Fibroblast of skin of left biceps (primary cell): ENCODE results near the gene APBA2.
"Not testable (repeated sequence)": the region's sequence is repeated elsewhere in the genome, so short reads cannot be mapped to it uniquely, and the experiment has no call there.

Experiments used
- DNase-seq, 2 experiments: peaks; one replicate each; pipeline ENCODE4 v3.0.0-alpha.2; 2013; ENCODE audit warnings: low read depth in 2 of 2

Gene APBA2

GRCh38 chr15:29086891-29087290, 201.1 kb downstream of the APBA2 start:
- no peak for DNase-seq

GRCh38 chr15:29087521-29088285, 201.9 kb downstream of the APBA2 start:
- DNase-seq = no peak

GRCh38 chr15:29088666-29089065, 202.9 kb downstream of the APBA2 start:
- no peak for DNase-seq

- DNase-seq = no peak
Observed at GRCh38 chr15:29089731-29090616, 204.2 kb downstream of the APBA2 start.

- no peak for DNase-seq
Observed at GRCh38 chr15:29090617-29091466, 205.1 kb downstream of the APBA2 start.

- DNase-seq = no peak
Observed at GRCh38 chr15:29091666-29092065, 205.9 kb downstream of the APBA2 start.

- DNase-seq = no peak
Observed at GRCh38 chr15:29092376-29093064, 206.7 kb downstream of the APBA2 start.

GRCh38 chr15:29093065-29093435, 207.3 kb downstream of the APBA2 start:
- DNase-seq = no peak

- DNase-seq = no peak
Observed at GRCh38 chr15:29093696-29094343, 208.0 kb downstream of the APBA2 start.

- DNase-seq = no peak
Observed at GRCh38 chr15:29094711-29095110, 208.9 kb downstream of the APBA2 start.

- no peak for DNase-seq
Observed at GRCh38 chr15:29095746-29096145, 210.0 kb downstream of the APBA2 start.

GRCh38 chr15:29097168-29097567, 211.4 kb downstream of the APBA2 start:
- DNase-seq = no peak

- no peak for DNase-seq
Observed at GRCh38 chr15:29097971-29098370, 212.2 kb downstream of the APBA2 start.

- DNase-seq = no peak
Observed at GRCh38 chr15:29098652-29099051, 212.9 kb downstream of the APBA2 start.

- DNase-seq = no peak
Observed at GRCh38 chr15:29099131-29099880, 213.5 kb downstream of the APBA2 start.

GRCh38 chr15:29100486-29101000, 214.8 kb downstream of the APBA2 start:
- DNase-seq = no peak

GRCh38 chr15:29101491-29101890, 215.7 kb downstream of the APBA2 start:
- no peak for DNase-seq

GRCh38 chr15:29102173-29102794, 216.5 kb downstream of the APBA2 start:
- DNase-seq = not testable (repeated sequence)
